ENCODE measurements around the gene ZNF407. TPM values are rescaled to one million over a fixed set of nuclear protein-coding genes. Genes with fewer than 3 reads are reported as not detected.

ZNF407 gene
- total RNA-seq, 1 donor from 2014 or later = 10.6 TPM

DNA sequence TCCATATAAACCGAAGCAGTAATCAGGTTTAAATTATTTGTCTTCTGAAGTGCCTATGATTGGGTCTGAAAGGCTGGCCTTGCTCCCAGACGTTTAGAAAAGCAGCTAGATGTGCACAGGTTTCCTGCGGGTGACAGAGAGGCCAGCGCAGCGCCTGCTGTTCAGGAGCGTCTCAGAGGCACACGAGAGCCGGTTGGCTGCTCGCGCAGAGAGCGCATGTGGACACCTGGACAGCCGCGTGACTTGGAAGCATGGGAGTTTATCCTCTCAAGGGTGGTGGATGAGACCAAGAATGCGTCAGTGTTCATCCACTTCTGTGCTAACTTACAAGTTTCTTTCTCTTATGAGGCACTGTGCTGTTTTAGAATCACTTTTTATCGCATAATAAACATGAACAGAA is 307.6 kb downstream of the ZNF407 start:
- TF ChIP-seq, protein P1, sequence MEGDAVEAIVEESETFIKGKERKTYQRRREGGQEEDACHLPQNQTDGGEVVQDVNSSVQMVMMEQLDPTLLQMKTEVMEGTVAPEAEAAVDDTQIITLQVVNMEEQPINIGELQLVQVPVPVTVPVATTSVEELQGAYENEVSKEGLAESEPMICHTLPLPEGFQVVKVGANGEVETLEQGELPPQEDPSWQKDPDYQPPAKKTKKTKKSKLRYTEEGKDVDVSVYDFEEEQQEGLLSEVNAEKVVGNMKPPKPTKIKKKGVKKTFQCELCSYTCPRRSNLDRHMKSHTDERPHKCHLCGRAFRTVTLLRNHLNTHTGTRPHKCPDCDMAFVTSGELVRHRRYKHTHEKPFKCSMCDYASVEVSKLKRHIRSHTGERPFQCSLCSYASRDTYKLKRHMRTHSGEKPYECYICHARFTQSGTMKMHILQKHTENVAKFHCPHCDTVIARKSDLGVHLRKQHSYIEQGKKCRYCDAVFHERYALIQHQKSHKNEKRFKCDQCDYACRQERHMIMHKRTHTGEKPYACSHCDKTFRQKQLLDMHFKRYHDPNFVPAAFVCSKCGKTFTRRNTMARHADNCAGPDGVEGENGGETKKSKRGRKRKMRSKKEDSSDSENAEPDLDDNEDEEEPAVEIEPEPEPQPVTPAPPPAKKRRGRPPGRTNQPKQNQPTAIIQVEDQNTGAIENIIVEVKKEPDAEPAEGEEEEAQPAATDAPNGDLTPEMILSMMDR (IDR thresholded peaks at IDR 0.05; ENCODE audit: borderline replicate concordance) = no peak
- Histone ChIP-seq H3K27me3 (ENCODE audit: low read depth) (no peaks in the 10 kb centered on the region), H3K4me3 (no peak overlapping the region), H3K36me3 (peaks cover 8% of the 10 kb centered on the region), H3K4me1 (no peaks in the 10 kb centered on the region), H3K9me3 (replicated peaks) (no peaks in the 10 kb centered on the region), H3K27ac (replicated peaks) (no peak overlapping the region)
- peak; percentile 19 for DNase-seq
- intact Hi-C loops (cut with micrococcal nuclease) = no loop called here

GRCh38 chr18:74906184-74906583 is 308.5 kb downstream of the ZNF407 start:
- no peaks in the 10 kb centered on the region for H3K9me3 ChIP-seq (replicated peaks)

GRCh38 chr18:74914052-74914591 is 316.5 kb downstream of the ZNF407 start:
- intact Hi-C loops (cut with micrococcal nuclease) = no loop called here
- Histone ChIP-seq H3K9me3 (replicated peaks) (no peaks in the 10 kb centered on the region), H3K4me3 (no peak overlapping the region), H3K27me3 (ENCODE audit: low read depth) (no peaks in the 10 kb centered on the region), H3K27ac (replicated peaks) (no peak overlapping the region), H3K4me1 (no peaks in the 10 kb centered on the region), H3K36me3 (no peaks in the 10 kb centered on the region)
- no peak for DNase-seq
- TF ChIP-seq, protein P1 (IDR thresholded peaks at IDR 0.05; ENCODE audit: borderline replicate concordance) = no peak

More at GRCh38 chr18:74906184-74906583, 308.5 kb downstream of the ZNF407 start:
- no peaks in the 10 kb centered on the region for H3K27me3 ChIP-seq (ENCODE audit: low read depth)
- H3K4me1 ChIP-seq = no peaks in the 10 kb centered on the region
- TF ChIP-seq, protein P1 (IDR thresholded peaks at IDR 0.05; ENCODE audit: borderline replicate concordance) = no peak
- intact Hi-C loops (cut with micrococcal nuclease) = no loop called here
- no peak overlapping the region for H3K4me3 ChIP-seq
- peaks cover 8% of the 10 kb centered on the region for H3K36me3 ChIP-seq
- H3K27ac ChIP-seq (replicated peaks) = no peak overlapping the region
- DNase-seq = no peak

DNA sequence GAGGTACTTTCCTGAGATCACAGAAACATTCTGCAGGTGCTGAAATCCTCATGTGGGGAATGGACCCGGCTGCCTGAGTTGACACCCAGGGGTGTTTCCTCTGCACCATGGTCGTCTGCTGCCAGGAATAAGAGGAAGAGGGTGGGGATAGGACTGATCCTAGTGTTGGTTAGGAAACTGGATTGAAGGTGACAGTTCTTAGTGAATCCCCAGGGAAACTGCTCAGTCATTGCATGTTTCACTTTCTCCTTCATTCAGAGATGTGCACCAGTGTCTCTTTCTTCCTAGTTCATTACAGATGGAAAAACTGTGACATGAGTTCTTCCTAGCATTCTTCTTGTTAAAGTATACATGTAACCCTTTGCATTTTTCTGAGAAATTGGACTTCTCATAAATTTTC is 317.0 kb downstream of the ZNF407 start:
- Histone ChIP-seq H3K4me1 (no peaks in the 10 kb centered on the region), H3K9me3 (replicated peaks) (no peaks in the 10 kb centered on the region), H3K27me3 (ENCODE audit: low read depth) (no peaks in the 10 kb centered on the region), H3K27ac (replicated peaks) (no peak overlapping the region), H3K36me3 (no peaks in the 10 kb centered on the region), H3K4me3 (no peak overlapping the region)
- TF ChIP-seq, protein P1 (IDR thresholded peaks at IDR 0.05; ENCODE audit: borderline replicate concordance) = no peak
- DNase-seq = no peak
- intact Hi-C loops (cut with micrococcal nuclease) = no loop called here

DNA sequence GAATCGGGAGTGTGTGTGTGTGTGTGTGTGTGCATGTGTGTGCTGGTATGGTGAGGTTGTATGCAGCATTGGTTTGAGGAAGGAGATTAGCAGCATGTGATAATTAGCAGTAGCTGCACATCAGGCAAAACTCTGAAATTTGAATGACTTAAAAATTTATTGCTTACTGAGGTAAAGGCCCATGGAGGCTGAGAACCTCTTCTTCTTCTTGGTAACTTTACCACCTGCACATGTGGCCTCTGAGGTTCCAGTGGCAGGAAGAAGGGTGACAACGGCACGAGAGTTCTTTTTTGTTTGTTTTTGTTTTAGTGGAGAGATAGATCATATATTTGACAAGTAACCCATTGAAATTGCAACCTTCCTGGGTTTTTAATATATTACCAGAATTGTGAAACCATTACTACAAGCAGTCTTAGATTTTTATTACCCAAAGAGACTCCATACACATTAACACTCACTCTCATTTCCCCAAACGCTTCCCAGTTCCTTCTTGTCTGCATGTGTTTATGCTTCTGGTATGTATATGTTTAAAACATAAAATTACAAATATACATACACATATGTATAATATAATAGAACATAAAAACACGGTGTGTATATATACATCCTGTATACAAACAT is 319.2 kb downstream of the ZNF407 start:
- Histone ChIP-seq H3K27ac (replicated peaks) (no peak overlapping the region), H3K4me3 (no peak overlapping the region), H3K36me3 (peaks cover 13% of the 10 kb centered on the region), H3K4me1 (no peaks in the 10 kb centered on the region), H3K27me3 (ENCODE audit: low read depth) (no peaks in the 10 kb centered on the region), H3K9me3 (replicated peaks) (no peaks in the 10 kb centered on the region)
- DNase-seq = no peak
- TF ChIP-seq, protein P1 (IDR thresholded peaks at IDR 0.05; ENCODE audit: borderline replicate concordance) = no peak
- intact Hi-C loops (cut with micrococcal nuclease) = no loop called here
